ENCODE data around the gene SLC4A4.
A peak's percentile ranks its signal among the peaks of the same experiment; 100 is the strongest.
"Not testable (repeated sequence)": the region's sequence is repeated elsewhere in the genome, so short reads cannot be mapped to it uniquely, and the experiment has no call there.

SLC4A4 gene

GRCh38 chr4:71405791-71406190, 67.0 kb downstream of the SLC4A4 start:
- DNase-seq (ENCODE audit: extremely low read depth, low read depth), result no peak
- no peak for TF ChIP-seq CTCF (IDR thresholded peaks at IDR 0.05; ENCODE audit: low read depth, low read length)

GRCh38 chr4:71406459-71406963, 67.7 kb downstream of the SLC4A4 start:
- no peak for TF ChIP-seq CTCF (IDR thresholded peaks at IDR 0.05; ENCODE audit: low read depth, low read length)
- peak; percentile 3 for DNase-seq (ENCODE audit: extremely low read depth, low read depth)

- DNase-seq (ENCODE audit: extremely low read depth, low read depth), result not testable (repeated sequence)
These were observed 70.1 kb downstream of the SLC4A4 start for GRCh38 chr4:71408961-71409360.

- DNase-seq (ENCODE audit: extremely low read depth, low read depth), result peak; percentile 11
- no peak for TF ChIP-seq CTCF (IDR thresholded peaks at IDR 0.05; ENCODE audit: low read depth, low read length)
These were observed 73.2 kb downstream of the SLC4A4 start for GRCh38 chr4:71411981-71412380.

- no peak for DNase-seq (ENCODE audit: extremely low read depth, low read depth)
These were observed 76.7 kb downstream of the SLC4A4 start for GRCh38 chr4:71415491-71415890.

GRCh38 chr4:71417150-71417549, 78.3 kb downstream of the SLC4A4 start:
- DNase-seq (ENCODE audit: extremely low read depth, low read depth), result no peak
- TF ChIP-seq CTCF (IDR thresholded peaks at IDR 0.05; ENCODE audit: low read depth, low read length), result no peak

More at GRCh38 chr4:71415491-71415890, 76.7 kb downstream of the SLC4A4 start:
- no peak for TF ChIP-seq CTCF (IDR thresholded peaks at IDR 0.05; ENCODE audit: low read depth, low read length)

- no peak for TF ChIP-seq CTCF (IDR thresholded peaks at IDR 0.05; ENCODE audit: low read depth, low read length)
- DNase-seq (ENCODE audit: extremely low read depth, low read depth), result no peak
These were observed 87.7 kb downstream of the SLC4A4 start for GRCh38 chr4:71426381-71427042.

- no peak for DNase-seq (ENCODE audit: extremely low read depth, low read depth)
- TF ChIP-seq CTCF (IDR thresholded peaks at IDR 0.05; ENCODE audit: low read depth, low read length), result no peak
These were observed 90.3 kb downstream of the SLC4A4 start for GRCh38 chr4:71429106-71429505.
